ENCODE results near the gene BAG1. TPM values are rescaled to one million over a fixed set of nuclear protein-coding genes. Genes with fewer than 3 reads are reported as not detected.

Gene BAG1
- total and polyA plus RNA-seq, 2 donors (not counting 1 experiment from before 2014, with no cell fraction given), result 19.7 to 60.2 TPM

DNA sequence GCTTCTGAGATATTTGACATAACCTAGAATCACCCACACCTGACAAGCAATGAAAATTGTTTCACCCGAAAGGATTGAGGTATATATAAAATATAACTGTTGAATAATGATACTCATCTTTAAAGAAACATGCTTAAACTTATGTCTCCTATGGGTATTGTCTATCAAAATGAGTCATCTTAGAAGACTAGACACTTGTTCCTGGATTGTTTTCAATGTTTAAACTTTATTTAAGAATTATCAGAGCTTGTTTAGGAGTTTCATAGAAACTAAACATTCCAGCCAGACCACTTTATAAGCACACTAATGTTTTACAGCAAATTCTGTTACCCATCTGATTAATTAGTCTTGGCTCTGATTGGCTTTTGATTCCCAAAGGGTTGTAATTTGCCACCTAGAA lies 45.4 kb upstream of the BAG1 start:
- H3K4me2 ChIP-seq (replicated peaks; ENCODE audit: low read depth, low read length, poor library complexity, severe bottlenecking), result no peak overlapping the region
- no peaks in the 10 kb centered on the region for H3K9me3 Mint-ChIP-seq (ENCODE audit: insufficient read depth)
- ChIA-PET POLR2A (no interaction called here), CTCF (no interaction called here)
- ATAC-seq (ENCODE audit: low read depth) (no peak), DNase-seq (no peak)
- no peak overlapping the region for H3K27ac ChIP-seq (ENCODE audit: low read length in 2 of 2)
- intact Hi-C loops (cut with micrococcal nuclease), result no loop called here
- no peaks in the 10 kb centered on the region for H3K4me1 ChIP-seq (ENCODE audit: control insufficient read depth in 2 of 2, insufficient read depth in 2 of 2, low read length in 2 of 2)
- TF ChIP-seq, protein P1, sequence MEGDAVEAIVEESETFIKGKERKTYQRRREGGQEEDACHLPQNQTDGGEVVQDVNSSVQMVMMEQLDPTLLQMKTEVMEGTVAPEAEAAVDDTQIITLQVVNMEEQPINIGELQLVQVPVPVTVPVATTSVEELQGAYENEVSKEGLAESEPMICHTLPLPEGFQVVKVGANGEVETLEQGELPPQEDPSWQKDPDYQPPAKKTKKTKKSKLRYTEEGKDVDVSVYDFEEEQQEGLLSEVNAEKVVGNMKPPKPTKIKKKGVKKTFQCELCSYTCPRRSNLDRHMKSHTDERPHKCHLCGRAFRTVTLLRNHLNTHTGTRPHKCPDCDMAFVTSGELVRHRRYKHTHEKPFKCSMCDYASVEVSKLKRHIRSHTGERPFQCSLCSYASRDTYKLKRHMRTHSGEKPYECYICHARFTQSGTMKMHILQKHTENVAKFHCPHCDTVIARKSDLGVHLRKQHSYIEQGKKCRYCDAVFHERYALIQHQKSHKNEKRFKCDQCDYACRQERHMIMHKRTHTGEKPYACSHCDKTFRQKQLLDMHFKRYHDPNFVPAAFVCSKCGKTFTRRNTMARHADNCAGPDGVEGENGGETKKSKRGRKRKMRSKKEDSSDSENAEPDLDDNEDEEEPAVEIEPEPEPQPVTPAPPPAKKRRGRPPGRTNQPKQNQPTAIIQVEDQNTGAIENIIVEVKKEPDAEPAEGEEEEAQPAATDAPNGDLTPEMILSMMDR (IDR thresholded peaks at IDR 0.05), result no peak
- no peak for TF ChIP-seq EZH2 (IDR thresholded peaks at IDR 0.05; ENCODE audit: borderline replicate concordance, insufficient read depth, low read depth, low read length, poor library complexity, severe bottlenecking)
- H3K4me3 ChIP-seq (ENCODE audit: control extremely low read depth in 1 of 5, extremely low read depth in 1 of 5, insufficient read depth in 1 of 5, low read depth in 2 of 5, low read length in 4 of 5), result no peak overlapping the region
- H3K36me3 ChIP-seq (replicated peaks in 1 of 2; ENCODE audit: control extremely low read depth in 1 of 2, control insufficient read depth in 1 of 2, extremely low read depth in 1 of 2, insufficient read depth in 2 of 2, low read length in 1 of 2), result peaks cover 6 to 95% of the 10 kb centered on the region in 2 experiments
- H4K20me1 ChIP-seq (ENCODE audit: control insufficient read depth, insufficient read depth, low read length, poor library complexity, severe bottlenecking), result peaks cover 14% of the 10 kb centered on the region
- no peak overlapping the region for H3K4me3 Mint-ChIP-seq
- H3K79me2 ChIP-seq (ENCODE audit: control insufficient read depth, insufficient read depth, low read length), result peaks cover 19% of the 10 kb centered on the region
- no peak overlapping the region for H3K9ac ChIP-seq (ENCODE audit: low read length)
- no peaks in the 10 kb centered on the region for H3K27me3 Mint-ChIP-seq
- no peak overlapping the region for H2AFZ ChIP-seq (ENCODE audit: insufficient read depth, low read depth, low read length, poor library complexity, severe bottlenecking)
- no peaks in the 10 kb centered on the region for H3K27me3 ChIP-seq (replicated peaks in 1 of 4; ENCODE audit: control extremely low read depth in 1 of 4, control insufficient read depth in 3 of 4, insufficient read depth in 4 of 4, low read length in 3 of 4)
- H3K4me1 Mint-ChIP-seq, result no peaks in the 10 kb centered on the region
- no peaks in the 10 kb centered on the region for H3K9me3 ChIP-seq (ENCODE audit: control extremely low read depth in 1 of 3, control insufficient read depth in 2 of 3, insufficient read depth in 1 of 3, low read length in 2 of 3)
- WGBS (ENCODE audit: insufficient coverage), result no CpG with 5 or more reads among the region's 1 CpG
- no peak overlapping the region for H3K27ac Mint-ChIP-seq

DNA sequence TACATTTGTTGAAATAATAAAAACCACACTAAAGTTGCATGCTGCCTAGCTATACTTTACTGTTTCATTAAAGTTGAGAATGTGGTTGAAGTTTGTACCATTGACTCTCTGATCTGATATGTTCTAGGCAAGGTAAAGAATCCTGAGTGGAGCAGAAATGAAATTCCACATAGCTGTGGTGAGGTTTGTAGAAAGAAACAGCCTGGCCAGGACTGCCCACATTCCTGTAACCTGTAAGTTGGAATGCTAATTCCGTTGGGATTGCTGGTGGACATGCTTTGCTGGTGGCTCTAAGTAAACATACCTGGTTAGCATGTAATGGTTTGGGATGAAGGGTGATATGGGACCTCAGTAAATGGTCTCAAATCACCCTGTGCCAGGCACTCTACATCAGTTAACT lies 42.6 kb upstream of the BAG1 start:
- Histone ChIP-seq H3K27ac (ENCODE audit: low read length in 2 of 2) (no peak overlapping the region), H4K20me1 (ENCODE audit: control insufficient read depth, insufficient read depth, low read length, poor library complexity, severe bottlenecking) (peaks cover 23% of the 10 kb centered on the region), H3K9ac (ENCODE audit: low read length) (no peak overlapping the region), H3K4me2 (replicated peaks; ENCODE audit: low read depth, low read length, poor library complexity, severe bottlenecking) (no peak overlapping the region), H2AFZ (ENCODE audit: insufficient read depth, low read depth, low read length, poor library complexity, severe bottlenecking) (no peak overlapping the region), H3K27me3 (replicated peaks in 1 of 4; ENCODE audit: control extremely low read depth in 1 of 4, control insufficient read depth in 3 of 4, insufficient read depth in 4 of 4, low read length in 3 of 4) (no peaks in the 10 kb centered on the region), H3K79me2 (ENCODE audit: control insufficient read depth, insufficient read depth, low read length) (peaks cover 46% of the 10 kb centered on the region), H3K4me3 (ENCODE audit: control extremely low read depth in 1 of 5, extremely low read depth in 1 of 5, insufficient read depth in 1 of 5, low read depth in 2 of 5, low read length in 4 of 5) (no peak overlapping the region), H3K36me3 (replicated peaks in 1 of 2; ENCODE audit: control extremely low read depth in 1 of 2, control insufficient read depth in 1 of 2, extremely low read depth in 1 of 2, insufficient read depth in 2 of 2, low read length in 1 of 2) (peaks cover 10 to 95% of the 10 kb centered on the region in 2 experiments), H3K4me1 (ENCODE audit: control insufficient read depth in 2 of 2, insufficient read depth in 2 of 2, low read length in 2 of 2) (peaks cover 0 to 4% of the 10 kb centered on the region in 2 donors), H3K9me3 (ENCODE audit: control extremely low read depth in 1 of 3, control insufficient read depth in 2 of 3, insufficient read depth in 1 of 3, low read length in 2 of 3) (no peaks in the 10 kb centered on the region)
- ChIA-PET POLR2A (no interaction called here), CTCF (interaction anchor here (1.4 kb wide), 1 partner anchor 21 kb away, joined by 4 read pairs; no protein-coding TSS in a partner anchor)
- intact Hi-C loops (cut with micrococcal nuclease), result no loop called here
- Mint-ChIP-seq H3K27ac (no peak overlapping the region), H3K4me3 (no peak overlapping the region), H3K4me1 (peaks cover 4% of the 10 kb centered on the region), H3K27me3 (no peaks in the 10 kb centered on the region), H3K9me3 (ENCODE audit: insufficient read depth) (no peaks in the 10 kb centered on the region)
- DNase-seq (no peak), ATAC-seq (ENCODE audit: low read depth) (no peak)
- TF ChIP-seq, protein P1 (IDR thresholded peaks at IDR 0.05), result no peak
- no peak for TF ChIP-seq EZH2 (IDR thresholded peaks at IDR 0.05; ENCODE audit: borderline replicate concordance, insufficient read depth, low read depth, low read length, poor library complexity, severe bottlenecking)
- 83% methylated on average over 1 of the region's 1 CpG for WGBS (ENCODE audit: insufficient coverage)

Measured in B cell (primary cell).